Urothelium cell line (cell line): Measurements from ENCODE around the gene ZNF441.
"Not testable (repeated sequence)": the region's sequence is repeated elsewhere in the genome, so short reads cannot be mapped to it uniquely, and the experiment has no call there.

ENCODE experiments used
- DNase-seq: peaks from one replicate; pipeline ENCODE4 v3.0.0; 2011; ENCODE audit warnings: low spot score, mixed read lengths
- FAIRE-seq: peaks from 2 replicates; lab custom pipeline; 2011; peaks lifted over from hg19 to GRCh38; lab: Jason Lieb, UNC

The ZNF441 gene

GRCh38 chr19:11766597-11767591 lies at the start of gene ZNF441:
TSS of gene ZNF441 (plus strand) at chr19:11767000. CDS start at chr19:11767194, 194 bp downstream.
- DNase-seq (peak; percentile 89), FAIRE-seq (no peak)

GRCh38 chr19:11721681-11722080 lies 45.1 kb upstream of the ZNF441 start:
- FAIRE-seq = no peak

GRCh38 chr19:11722414-11722813 lies 44.4 kb upstream of the ZNF441 start:
- DNase-seq = no peak
- FAIRE-seq = no peak

More at GRCh38 chr19:11721681-11722080, 45.1 kb upstream of the ZNF441 start:
- no peak for DNase-seq

GRCh38 chr19:11729586-11729985 lies 37.2 kb upstream of the ZNF441 start:
- no peak for DNase-seq
- FAIRE-seq = no peak

- no peak for FAIRE-seq
- DNase-seq = no peak
These were observed 31.4 kb upstream of the ZNF441 start for GRCh38 chr19:11735375-11735774.

- DNase-seq (no peak), FAIRE-seq (no peak)
These were observed 30.1 kb upstream of the ZNF441 start for GRCh38 chr19:11736696-11737095.

- FAIRE-seq = no peak
- DNase-seq = peak; percentile 14
These were observed 28.6 kb upstream of the ZNF441 start for GRCh38 chr19:11737964-11738745.

GRCh38 chr19:11738746-11739620 lies 27.8 kb upstream of the ZNF441 start, which contains the start of gene ZNF823:
TSS of gene ZNF823 (minus strand) at chr19:11738946. CDS start at chr19:11738819, 127 bp downstream.
- FAIRE-seq = no peak
- peak; percentile 89 for DNase-seq

GRCh38 chr19:11745869-11746268 lies 20.9 kb upstream of the ZNF441 start:
- no peak for FAIRE-seq
- no peak for DNase-seq

- no peak for FAIRE-seq
- DNase-seq = no peak
These were observed 19.5 kb upstream of the ZNF441 start for GRCh38 chr19:11747277-11747676.

- FAIRE-seq (no peak), DNase-seq (no peak)
These were observed 17.0 kb upstream of the ZNF441 start for GRCh38 chr19:11749751-11750150.

GRCh38 chr19:11752244-11752736 lies 14.5 kb upstream of the ZNF441 start:
- FAIRE-seq (no peak), DNase-seq (no peak)

GRCh38 chr19:11754663-11755062 lies 12.1 kb upstream of the ZNF441 start:
- DNase-seq = no peak
- no peak for FAIRE-seq

- DNase-seq = no peak
- FAIRE-seq = no peak
These were observed 9.8 kb upstream of the ZNF441 start for GRCh38 chr19:11756965-11757364.

GRCh38 chr19:11759805-11760204 lies 7.0 kb upstream of the ZNF441 start:
- FAIRE-seq = no peak
- DNase-seq = no peak

- no peak for FAIRE-seq
- no peak for DNase-seq
These were observed 3.7 kb upstream of the ZNF441 start for GRCh38 chr19:11763117-11763516.

GRCh38 chr19:11763611-11764010 lies 3.2 kb upstream of the ZNF441 start:
- no peak for DNase-seq
- FAIRE-seq = no peak

- DNase-seq (peak; percentile 6), FAIRE-seq (no peak)
These were observed 883 bp downstream of the ZNF441 start for GRCh38 chr19:11767633-11768133.

GRCh38 chr19:11769995-11770394 lies 3.2 kb downstream of the ZNF441 start:
- DNase-seq (no peak), FAIRE-seq (no peak)

GRCh38 chr19:11771520-11771919 lies 4.7 kb downstream of the ZNF441 start:
- DNase-seq, FAIRE-seq: not testable (repeated sequence)
